Retinal pigment epithelial cell (primary cell): ENCODE data around the gene DEXI.

Source experiments
- DNase-seq: peaks from one replicate; pipeline ENCODE4 v3.0.0-alpha.2; 2010; ENCODE audit warnings: low read depth
- H3K4me3 ChIP-seq: 2 replicates; pipeline ENCODE4 v1.5.1; 2011; ENCODE audit warnings: mild to moderate bottlenecking, low read length, control low read depth, moderate library complexity
- TF ChIP-seq, protein P1 (sequence below): conservative IDR thresholded peaks from 2 replicates; pipeline ENCODE4 v1.5.1; 2011; ENCODE audit warnings: low read depth, low read length, control low read depth, inconsistent platforms

Gene DEXI

GRCh38 chr16:10941127-10941933 lies 938 bp downstream of the DEXI start:
- peak overlapping the region; percentile 72 for H3K4me3 ChIP-seq
- DNase-seq = no peak
- TF ChIP-seq, protein P1, sequence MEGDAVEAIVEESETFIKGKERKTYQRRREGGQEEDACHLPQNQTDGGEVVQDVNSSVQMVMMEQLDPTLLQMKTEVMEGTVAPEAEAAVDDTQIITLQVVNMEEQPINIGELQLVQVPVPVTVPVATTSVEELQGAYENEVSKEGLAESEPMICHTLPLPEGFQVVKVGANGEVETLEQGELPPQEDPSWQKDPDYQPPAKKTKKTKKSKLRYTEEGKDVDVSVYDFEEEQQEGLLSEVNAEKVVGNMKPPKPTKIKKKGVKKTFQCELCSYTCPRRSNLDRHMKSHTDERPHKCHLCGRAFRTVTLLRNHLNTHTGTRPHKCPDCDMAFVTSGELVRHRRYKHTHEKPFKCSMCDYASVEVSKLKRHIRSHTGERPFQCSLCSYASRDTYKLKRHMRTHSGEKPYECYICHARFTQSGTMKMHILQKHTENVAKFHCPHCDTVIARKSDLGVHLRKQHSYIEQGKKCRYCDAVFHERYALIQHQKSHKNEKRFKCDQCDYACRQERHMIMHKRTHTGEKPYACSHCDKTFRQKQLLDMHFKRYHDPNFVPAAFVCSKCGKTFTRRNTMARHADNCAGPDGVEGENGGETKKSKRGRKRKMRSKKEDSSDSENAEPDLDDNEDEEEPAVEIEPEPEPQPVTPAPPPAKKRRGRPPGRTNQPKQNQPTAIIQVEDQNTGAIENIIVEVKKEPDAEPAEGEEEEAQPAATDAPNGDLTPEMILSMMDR = no peak

GRCh38 chr16:10940501-10941079 lies 1.7 kb downstream of the DEXI start:
- TF ChIP-seq, protein P1 = no peak
- no peak for DNase-seq
- H3K4me3 ChIP-seq = peak overlapping the region; percentile 72

- no peak for DNase-seq
- TF ChIP-seq, protein P1 = no peak
- H3K4me3 ChIP-seq = peak overlapping the region; percentile 0
Measured at GRCh38 chr16:10939649-10940234, 2.5 kb downstream of the DEXI start.

DNA sequence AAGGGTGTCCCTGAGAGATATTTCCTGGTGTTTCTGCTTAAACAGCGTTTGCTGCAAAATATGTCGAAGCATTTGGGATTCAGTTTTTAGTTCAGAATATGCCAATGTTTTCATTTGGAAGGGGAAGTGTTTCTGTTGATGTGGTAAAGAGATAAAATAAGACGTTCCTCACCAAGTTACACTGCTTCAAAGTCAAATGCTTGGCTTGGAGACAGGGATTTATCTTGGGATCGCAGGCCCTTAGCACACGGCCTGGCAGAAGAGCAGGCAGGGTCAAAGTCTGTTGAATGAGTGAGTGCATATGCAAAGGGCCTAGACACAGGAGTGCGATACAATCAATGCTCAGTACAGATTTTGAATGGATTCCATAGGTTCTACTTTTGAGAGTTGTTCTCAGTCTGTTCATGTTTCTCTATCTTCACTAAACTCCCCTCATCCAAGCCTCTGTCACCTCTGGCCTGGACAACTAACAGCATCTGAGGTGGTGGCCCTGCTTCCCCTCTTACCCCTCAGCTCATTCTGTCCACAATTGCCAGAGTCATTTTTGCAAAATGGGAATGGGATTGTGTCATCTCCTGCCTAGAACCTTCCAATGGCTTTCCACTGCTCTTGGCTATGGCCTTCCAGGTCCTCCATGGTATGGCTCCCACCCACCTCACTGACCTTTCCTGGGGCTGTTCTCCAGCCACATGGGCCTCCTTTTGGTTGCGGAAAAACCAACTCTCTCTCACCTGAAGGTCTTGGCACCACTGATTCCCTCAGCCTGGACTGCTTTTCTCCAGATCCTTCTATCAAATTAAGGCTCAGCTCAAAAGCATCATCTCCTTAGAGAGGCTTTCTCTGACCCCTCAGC lies 3.2 kb downstream of the DEXI start:
- TF ChIP-seq, protein P1 = no peak
- no peak overlapping the region for H3K4me3 ChIP-seq
- no peak for DNase-seq

- DNase-seq = no peak
- H3K4me3 ChIP-seq = no peak overlapping the region
- TF ChIP-seq, protein P1 = no peak
Measured at GRCh38 chr16:10938321-10938720, 3.9 kb downstream of the DEXI start.

GRCh38 chr16:10937068-10937859 lies 5.0 kb downstream of the DEXI start:
- DNase-seq = no peak
- no peak overlapping the region for H3K4me3 ChIP-seq
- TF ChIP-seq, protein P1 = no peak
